ENCODE measurements around the gene POU5F1.
A peak's percentile ranks its signal among the peaks of the same experiment; 100 is the strongest.

POU5F1 gene

GRCh38 chr6:31158140-31158862 is 12.2 kb downstream of the POU5F1 start, which contains the start of gene TCF19:
Gene TCF19, plus strand, starts transcription at chr6:31158589. Its CDS starts 881 bp downstream, at chr6:31159470.
- ATAC-seq (ENCODE audit: insufficient read depth, low read depth), result peak; percentile 90
- DNase-seq, result peak; percentile 100
- H3K27me3 ChIP-seq (ENCODE audit: insufficient read depth, low read length, poor library complexity), result no peaks in the 10 kb centered on the region
- no peak for TF ChIP-seq EZH2 (IDR thresholded peaks at IDR 0.05; ENCODE audit: borderline replicate concordance, low read depth, low read length, severe bottlenecking)
- TF ChIP-seq CTCF (IDR thresholded peaks at IDR 0.05; ENCODE audit: borderline replicate concordance, extremely low read depth, low read length, poor library complexity, severe bottlenecking), result no peak
- peaks cover 67% of the 10 kb centered on the region for H3K36me3 ChIP-seq (ENCODE audit: insufficient read depth, low read length)
- H3K4me3 ChIP-seq (ENCODE audit: low read depth in 1 of 2, low read length in 2 of 2), result peak within 1 kb of the TSS; percentile 60 to 85
- H3K4me2 ChIP-seq (ENCODE audit: insufficient read depth, low read length), result peak within 1 kb of the TSS; percentile 88
- H3K27ac ChIP-seq (ENCODE audit: low read length), result peak within 1 kb of the TSS; percentile 84
- no peaks in the 10 kb centered on the region for H3K9me3 ChIP-seq (ENCODE audit: insufficient read depth, low read length, severe bottlenecking)
- H2AFZ ChIP-seq (ENCODE audit: low read depth, low read length), result peak within 1 kb of the TSS; percentile 83
- H3K4me1 ChIP-seq (ENCODE audit: insufficient read depth, low read length), result peaks cover 57% of the 10 kb centered on the region
- H3K9ac ChIP-seq (ENCODE audit: low read depth, low read length), result peak within 1 kb of the TSS; percentile 73
- peaks cover 59% of the 10 kb centered on the region for H3K79me2 ChIP-seq (ENCODE audit: insufficient read depth, low read length)
- H4K20me1 ChIP-seq (ENCODE audit: insufficient read depth, low read length), result peaks cover 22% of the 10 kb centered on the region

GRCh38 chr6:31157513-31158139 is 12.9 kb downstream of the POU5F1 start, which contains the start of gene CCHCR1:
Gene CCHCR1, minus strand, starts transcription at chr6:31157802. Its CDS starts 202 bp downstream, at chr6:31157600.
- peak within 1 kb of the TSS; percentile 84 for H3K27ac ChIP-seq (ENCODE audit: low read length)
- ATAC-seq (ENCODE audit: insufficient read depth, low read depth), result peak; percentile 29; the same call in 2 of the 3 replicates

GRCh38 chr6:31156641-31157040 is 13.8 kb downstream of the POU5F1 start:
- peaks cover 50% of the 10 kb centered on the region for H3K36me3 ChIP-seq (ENCODE audit: insufficient read depth, low read length)
- no peaks in the 10 kb centered on the region for H3K9me3 ChIP-seq (ENCODE audit: insufficient read depth, low read length, severe bottlenecking)
- peak overlapping the region in 1 of 2 experiments; percentile 85; a peak in 1 of 4 replicates for H3K4me3 ChIP-seq (ENCODE audit: low read depth in 1 of 2, low read length in 2 of 2)
- H2AFZ ChIP-seq (ENCODE audit: low read depth, low read length), result no peak overlapping the region
- peaks cover 42% of the 10 kb centered on the region for H3K4me1 ChIP-seq (ENCODE audit: insufficient read depth, low read length)
- TF ChIP-seq EZH2 (IDR thresholded peaks at IDR 0.05; ENCODE audit: borderline replicate concordance, low read depth, low read length, severe bottlenecking) (no peak), CTCF (IDR thresholded peaks at IDR 0.05; ENCODE audit: borderline replicate concordance, extremely low read depth, low read length, poor library complexity, severe bottlenecking) (no peak)
- no peak overlapping the region for H3K27ac ChIP-seq (ENCODE audit: low read length)
- ATAC-seq (ENCODE audit: insufficient read depth, low read depth) (no peak), DNase-seq (no peak)
- H3K27me3 ChIP-seq (ENCODE audit: insufficient read depth, low read length, poor library complexity), result no peaks in the 10 kb centered on the region
- peak overlapping the region; percentile 73 for H3K9ac ChIP-seq (ENCODE audit: low read depth, low read length)
- peaks cover 43% of the 10 kb centered on the region for H3K79me2 ChIP-seq (ENCODE audit: insufficient read depth, low read length)
- H4K20me1 ChIP-seq (ENCODE audit: insufficient read depth, low read length), result peaks cover 11% of the 10 kb centered on the region
- peak overlapping the region; percentile 88 for H3K4me2 ChIP-seq (ENCODE audit: insufficient read depth, low read length)

More at GRCh38 chr6:31157513-31158139, 12.9 kb downstream of the POU5F1 start, which contains the start of gene CCHCR1:
- Histone ChIP-seq H3K36me3 (ENCODE audit: insufficient read depth, low read length) (peaks cover 60% of the 10 kb centered on the region), H3K9me3 (ENCODE audit: insufficient read depth, low read length, severe bottlenecking) (no peaks in the 10 kb centered on the region), H4K20me1 (ENCODE audit: insufficient read depth, low read length) (peaks cover 21% of the 10 kb centered on the region), H3K4me3 (ENCODE audit: low read depth in 1 of 2, low read length in 2 of 2) (peak within 1 kb of the TSS; percentile 60 to 85), H3K27me3 (ENCODE audit: insufficient read depth, low read length, poor library complexity) (no peaks in the 10 kb centered on the region), H3K9ac (ENCODE audit: low read depth, low read length) (peak within 1 kb of the TSS; percentile 73), H2AFZ (ENCODE audit: low read depth, low read length) (peak within 1 kb of the TSS; percentile 83), H3K4me2 (ENCODE audit: insufficient read depth, low read length) (peak within 1 kb of the TSS; percentile 88), H3K4me1 (ENCODE audit: insufficient read depth, low read length) (peaks cover 52% of the 10 kb centered on the region), H3K79me2 (ENCODE audit: insufficient read depth, low read length) (peaks cover 53% of the 10 kb centered on the region)
- no peak for DNase-seq
- no peak for TF ChIP-seq CTCF (IDR thresholded peaks at IDR 0.05; ENCODE audit: borderline replicate concordance, extremely low read depth, low read length, poor library complexity, severe bottlenecking)
- no peak for TF ChIP-seq EZH2 (IDR thresholded peaks at IDR 0.05; ENCODE audit: borderline replicate concordance, low read depth, low read length, severe bottlenecking)

Data from DND-41 (cell line).